Sigmoid colon (tissue), 4 donors: ENCODE data around the gene FAN1.

ENCODE experiments used
- EP300 ChIP-seq, 4 donors: sonication (generic); formaldehyde crosslinking; IDR thresholded peaks; one replicate each; pipeline ENCODE4 v1.6.1; 2017; ENCODE audit warnings: antibody characterized with exemption in 4 of 4
- POLR2A ChIP-seq, 2 donors: fragments of 450-650 bp; IDR thresholded peaks; one replicate each; pipeline ENCODE4 v1.6.1; 2016; ENCODE audit warnings: antibody characterized with exemption in 2 of 2, mild to moderate bottlenecking in 2 of 2, moderate library complexity in 2 of 2
- TF ChIP-seq, protein P1 (sequence below), 4 experiments: fragments of 450-650 bp in 3 of 4; fragments of 200-600 bp in 1 of 4; IDR thresholded peaks; one replicate each; pipeline ENCODE4 v1.5.1; 2016 to 2019; ENCODE audit warnings: antibody characterized with exemption in 4 of 4, mild to moderate bottlenecking in 3 of 4, moderate library complexity in 2 of 4

DNA sequence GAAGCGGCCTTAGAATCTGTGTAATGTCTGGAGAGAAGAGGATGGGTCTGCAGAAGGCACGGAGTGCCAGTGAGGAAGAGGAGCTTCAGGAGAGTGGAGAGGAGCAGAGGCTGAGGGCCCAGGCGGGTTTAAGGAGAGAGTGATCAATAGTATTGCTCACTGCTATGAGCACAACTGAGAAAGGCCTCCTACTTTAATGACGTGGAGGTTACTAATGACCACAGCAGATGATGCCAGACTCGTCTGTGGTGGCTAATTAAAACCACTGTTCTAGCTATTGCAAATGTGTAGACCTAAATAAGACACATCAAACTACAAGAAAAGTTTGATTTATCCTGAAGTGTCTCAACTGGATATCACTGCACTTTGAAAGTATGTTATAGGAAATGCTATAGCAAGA, 54.5 kb downstream of the FAN1 start:
- no peak for TF ChIP-seq EP300 (IDR thresholded peaks at IDR 0.05)
- TF ChIP-seq, protein P1, sequence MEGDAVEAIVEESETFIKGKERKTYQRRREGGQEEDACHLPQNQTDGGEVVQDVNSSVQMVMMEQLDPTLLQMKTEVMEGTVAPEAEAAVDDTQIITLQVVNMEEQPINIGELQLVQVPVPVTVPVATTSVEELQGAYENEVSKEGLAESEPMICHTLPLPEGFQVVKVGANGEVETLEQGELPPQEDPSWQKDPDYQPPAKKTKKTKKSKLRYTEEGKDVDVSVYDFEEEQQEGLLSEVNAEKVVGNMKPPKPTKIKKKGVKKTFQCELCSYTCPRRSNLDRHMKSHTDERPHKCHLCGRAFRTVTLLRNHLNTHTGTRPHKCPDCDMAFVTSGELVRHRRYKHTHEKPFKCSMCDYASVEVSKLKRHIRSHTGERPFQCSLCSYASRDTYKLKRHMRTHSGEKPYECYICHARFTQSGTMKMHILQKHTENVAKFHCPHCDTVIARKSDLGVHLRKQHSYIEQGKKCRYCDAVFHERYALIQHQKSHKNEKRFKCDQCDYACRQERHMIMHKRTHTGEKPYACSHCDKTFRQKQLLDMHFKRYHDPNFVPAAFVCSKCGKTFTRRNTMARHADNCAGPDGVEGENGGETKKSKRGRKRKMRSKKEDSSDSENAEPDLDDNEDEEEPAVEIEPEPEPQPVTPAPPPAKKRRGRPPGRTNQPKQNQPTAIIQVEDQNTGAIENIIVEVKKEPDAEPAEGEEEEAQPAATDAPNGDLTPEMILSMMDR (IDR thresholded peaks at IDR 0.05): no peak
- no peak for TF ChIP-seq POLR2A (IDR thresholded peaks at IDR 0.05)
